Activated naive CD4-positive, alpha-beta T cell treated with anti-CD3 and anti-CD28 coated beads for 36 hours (primary cell): ENCODE results near the gene HS3ST5. TPM values are rescaled to one million over a fixed set of nuclear protein-coding genes. Genes with fewer than 3 reads are reported as not detected.
"Not testable (repeated sequence)": the region's sequence is repeated elsewhere in the genome, so short reads cannot be mapped to it uniquely, and the experiment has no call there.

Source experiments
- CTCF ChIA-PET: fragments of 350-600 bp; sonication (Branson Sonifier 250); formaldehyde crosslinking; loops from one replicate; lab custom pipeline; 2021; ENCODE audit warnings: antibody characterized with exemption; lab: Charles Lee
- DNase-seq: peaks from one replicate; pipeline ENCODE4 v3.0.0-alpha.2; 2020
- H3K27ac Mint-ChIP-seq: one replicate; pipeline ENCODE4 v1.8.0; 2021; ENCODE audit warnings: mild to moderate bottlenecking, mixed read lengths
- H3K27me3 Mint-ChIP-seq: one replicate; pipeline ENCODE4 v1.8.0; 2021; ENCODE audit warnings: low read depth, mixed read lengths
- H3K36me3 Mint-ChIP-seq: one replicate; pipeline ENCODE4 v1.8.0; 2021; ENCODE audit warnings: low read depth, mixed read lengths
- H3K4me1 Mint-ChIP-seq: one replicate; pipeline ENCODE4 v1.8.0; 2021; ENCODE audit warnings: low read depth, mixed read lengths
- H3K4me3 Mint-ChIP-seq: one replicate; pipeline ENCODE4 v1.8.0; 2021; ENCODE audit warnings: mild to moderate bottlenecking, moderate library complexity, mixed read lengths
- H3K9me3 Mint-ChIP-seq: one replicate; pipeline ENCODE4 v1.8.0; 2021; ENCODE audit warnings: mixed read lengths
- intact Hi-C: fragments of 100-400 bp; cut with micrococcal nuclease; formaldehyde crosslinking; loops from one replicate; pipeline ENCODE4 v1.15.1; 2023
- total RNA-seq, 2 experiments: library from RNA; stranded (reverse); gene quantifications; one replicate each; pipeline ENCODE4 v1.2.3, GENCODE V29; 2021

Gene HS3ST5
- total RNA-seq, 2 experiments from 2014 or later = not detected

- H3K27me3 Mint-ChIP-seq = peaks cover 11% of the 10 kb centered on the region
- H3K27ac Mint-ChIP-seq = no peak overlapping the region
- no peaks in the 10 kb centered on the region for H3K4me1 Mint-ChIP-seq
- CTCF ChIA-PET = interaction anchor here (0.6 kb wide), 1 partner anchor 34 kb away, joined by 3 read pairs; no protein-coding TSS in a partner anchor
- intact Hi-C loops = no loop called here
- H3K9me3 Mint-ChIP-seq = no peaks in the 10 kb centered on the region
- DNase-seq = no peak
- no peaks in the 10 kb centered on the region for H3K36me3 Mint-ChIP-seq
- no peak overlapping the region for H3K4me3 Mint-ChIP-seq
These were observed 259.6 kb downstream of the HS3ST5 start for GRCh38 chr6:114083251-114083650.

DNA sequence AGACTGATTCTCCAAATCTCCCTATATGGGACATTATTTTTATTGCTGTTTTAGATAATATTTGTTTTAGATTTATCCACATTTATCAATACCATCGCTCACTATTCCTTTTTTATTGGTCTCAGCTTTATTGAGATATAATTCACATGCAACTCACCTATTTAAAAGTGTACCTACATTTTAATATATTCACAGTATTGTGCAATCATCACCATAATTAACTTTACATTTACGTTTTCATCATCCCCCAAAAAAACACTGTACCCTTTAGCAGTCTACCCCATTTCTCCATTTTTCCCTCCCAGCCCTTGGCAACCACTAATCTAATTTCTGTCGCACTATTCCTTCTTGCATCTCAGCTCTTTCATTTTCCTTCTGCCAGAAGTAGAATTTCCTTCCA is 261.1 kb downstream of the HS3ST5 start:
- Mint-ChIP-seq H3K4me1 (no peaks in the 10 kb centered on the region), H3K4me3 (no peak overlapping the region), H3K9me3 (no peaks in the 10 kb centered on the region), H3K36me3 (no peaks in the 10 kb centered on the region), H3K27me3 (peaks cover 7% of the 10 kb centered on the region), H3K27ac (no peak overlapping the region)
- no peak for DNase-seq
- CTCF ChIA-PET = interaction anchor here (0.7 kb wide), 1 partner anchor 11 kb away, joined by 4 read pairs; no protein-coding TSS in a partner anchor
- intact Hi-C loops = no loop called here

GRCh38 chr6:114080891-114081510 is 261.8 kb downstream of the HS3ST5 start:
- H3K4me3 Mint-ChIP-seq = no peak overlapping the region
- H3K36me3 Mint-ChIP-seq = no peaks in the 10 kb centered on the region
- DNase-seq = no peak
- CTCF ChIA-PET = interaction anchor here (0.7 kb wide), 1 partner anchor 11 kb away, joined by 4 read pairs; no protein-coding TSS in a partner anchor
- H3K27ac Mint-ChIP-seq = no peak overlapping the region
- no peaks in the 10 kb centered on the region for H3K9me3 Mint-ChIP-seq
- H3K4me1 Mint-ChIP-seq = no peaks in the 10 kb centered on the region
- H3K27me3 Mint-ChIP-seq = peaks cover 5% of the 10 kb centered on the region
- intact Hi-C loops = no loop called here

DNA sequence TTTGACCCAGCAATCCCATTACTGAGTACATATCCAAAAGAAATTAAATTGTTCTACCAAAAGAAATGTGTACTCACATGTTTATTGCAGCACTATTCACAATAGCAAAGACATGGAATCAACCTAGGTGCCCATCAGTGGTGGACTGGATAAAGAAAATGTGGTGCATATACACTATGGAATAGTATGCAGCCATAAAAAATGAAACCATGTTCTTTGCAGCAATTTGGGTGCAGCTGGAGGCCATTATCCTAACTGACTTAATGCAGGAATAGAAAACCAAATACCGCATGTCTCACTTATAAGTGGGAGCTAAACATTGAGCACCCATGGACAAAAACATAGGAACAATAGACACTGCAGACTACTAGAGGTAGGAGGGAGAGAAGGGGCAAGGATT is 262.4 kb downstream of the HS3ST5 start:
- CTCF ChIA-PET, H3K9me3 Mint-ChIP-seq: not testable (repeated sequence)

DNA sequence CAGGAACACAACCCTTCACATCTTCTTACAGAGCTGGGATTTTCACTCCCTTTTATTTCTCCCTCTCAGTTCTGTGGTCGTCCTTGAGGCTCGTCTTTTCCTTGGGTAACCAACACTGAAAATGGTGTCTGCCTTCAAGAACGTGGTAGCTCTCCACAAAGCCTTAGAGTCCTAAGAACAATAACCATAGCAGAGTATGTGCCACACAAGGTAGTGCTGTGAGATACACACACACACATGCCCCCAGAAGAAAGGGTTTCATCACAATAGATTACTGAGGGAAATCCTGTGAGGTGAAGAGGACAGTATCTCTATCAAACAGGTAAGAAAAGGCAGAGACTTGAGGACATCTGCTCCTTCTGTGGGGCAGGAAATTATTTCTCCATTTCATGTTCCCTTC is 267.0 kb downstream of the HS3ST5 start:
- intact Hi-C loops = no loop called here
- Mint-ChIP-seq H3K9me3 (no peaks in the 10 kb centered on the region), H3K36me3 (no peaks in the 10 kb centered on the region), H3K27me3 (peaks cover 2% of the 10 kb centered on the region), H3K27ac (no peak overlapping the region), H3K4me1 (no peaks in the 10 kb centered on the region), H3K4me3 (no peak overlapping the region)
- CTCF ChIA-PET = no interaction called here
- DNase-seq = no peak

More for the DNA sequence above, 262.4 kb downstream of the HS3ST5 start:
- intact Hi-C loops, H3K4me3 Mint-ChIP-seq, H3K27me3 Mint-ChIP-seq, H3K27ac Mint-ChIP-seq, H3K36me3 Mint-ChIP-seq, DNase-seq, H3K4me1 Mint-ChIP-seq: not testable (repeated sequence)

- H3K36me3 Mint-ChIP-seq = no peaks in the 10 kb centered on the region
- CTCF ChIA-PET = interaction anchor here (0.7 kb wide), 1 partner anchor 24 kb away, joined by 4 read pairs; no protein-coding TSS in a partner anchor
- H3K27ac Mint-ChIP-seq = no peak overlapping the region
- no peak overlapping the region for H3K4me3 Mint-ChIP-seq
- no peaks in the 10 kb centered on the region for H3K4me1 Mint-ChIP-seq
- DNase-seq = no peak
- intact Hi-C loops = no loop called here
- H3K9me3 Mint-ChIP-seq = no peaks in the 10 kb centered on the region
- peaks cover 2% of the 10 kb centered on the region for H3K27me3 Mint-ChIP-seq
These were observed 267.5 kb downstream of the HS3ST5 start for GRCh38 chr6:114075300-114075699.

- no peak for DNase-seq
- intact Hi-C loops = no loop called here
- H3K4me3 Mint-ChIP-seq = no peak overlapping the region
- no peak overlapping the region for H3K27ac Mint-ChIP-seq
- H3K9me3 Mint-ChIP-seq = no peaks in the 10 kb centered on the region
- H3K27me3 Mint-ChIP-seq = peaks cover 10% of the 10 kb centered on the region
- no peaks in the 10 kb centered on the region for H3K4me1 Mint-ChIP-seq
- H3K36me3 Mint-ChIP-seq = no peaks in the 10 kb centered on the region
- CTCF ChIA-PET = no interaction called here
These were observed 274.1 kb downstream of the HS3ST5 start for GRCh38 chr6:114068771-114069170.

DNA sequence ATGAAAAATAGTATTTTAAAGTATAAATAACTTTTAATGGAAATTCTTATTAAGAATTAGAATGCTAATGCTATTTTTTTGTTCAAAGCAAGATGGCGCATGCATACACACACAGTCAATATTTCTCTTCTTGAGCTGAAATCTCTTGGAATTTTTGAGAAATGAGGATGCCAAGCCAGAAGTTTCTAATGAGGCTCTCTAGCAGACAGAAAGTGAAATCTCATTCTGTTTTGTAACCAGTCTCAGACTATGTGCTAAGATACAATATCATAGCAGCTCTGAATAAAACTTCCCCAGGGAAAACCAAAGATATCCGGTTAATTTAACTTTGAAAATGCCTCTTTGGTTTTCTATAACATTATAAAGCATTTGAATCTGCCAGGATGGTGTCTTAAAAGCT is 274.7 kb downstream of the HS3ST5 start:
- Mint-ChIP-seq H3K4me1 (no peaks in the 10 kb centered on the region), H3K36me3 (no peaks in the 10 kb centered on the region), H3K27ac (no peak overlapping the region), H3K27me3 (peaks cover 10% of the 10 kb centered on the region), H3K4me3 (no peak overlapping the region), H3K9me3 (no peaks in the 10 kb centered on the region)
- DNase-seq = no peak
- CTCF ChIA-PET = no interaction called here
- intact Hi-C loops = no loop called here

DNA sequence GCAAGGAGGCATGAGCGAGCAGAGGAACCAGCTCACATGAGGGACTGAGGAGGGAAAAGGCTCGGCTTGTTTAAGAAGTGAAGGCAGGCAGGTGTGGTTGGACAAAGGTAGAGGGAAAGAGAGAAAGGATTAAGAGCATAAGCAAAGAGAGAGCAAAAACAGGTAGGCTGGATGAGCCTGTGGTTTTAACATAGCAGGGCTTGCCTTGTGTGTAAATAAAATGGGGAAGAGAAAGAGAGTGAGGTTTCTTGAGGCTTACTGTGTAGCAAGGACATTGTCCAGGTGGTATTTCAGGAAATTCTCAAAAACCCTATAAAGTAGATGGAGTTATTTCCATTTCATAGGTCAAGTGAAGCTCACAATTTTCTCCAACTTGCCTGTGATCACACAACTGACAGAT is 278.0 kb downstream of the HS3ST5 start:
- Mint-ChIP-seq H3K4me3 (no peak overlapping the region), H3K27me3 (peaks cover 14% of the 10 kb centered on the region), H3K9me3 (no peaks in the 10 kb centered on the region), H3K27ac (no peak overlapping the region), H3K4me1 (no peaks in the 10 kb centered on the region), H3K36me3 (no peaks in the 10 kb centered on the region)
- no peak for DNase-seq
- CTCF ChIA-PET = no interaction called here
- intact Hi-C loops = no loop called here

- intact Hi-C loops = no loop called here
- peaks cover 14% of the 10 kb centered on the region for H3K27me3 Mint-ChIP-seq
These were observed 278.9 kb downstream of the HS3ST5 start for GRCh38 chr6:114063956-114064355.

DNA sequence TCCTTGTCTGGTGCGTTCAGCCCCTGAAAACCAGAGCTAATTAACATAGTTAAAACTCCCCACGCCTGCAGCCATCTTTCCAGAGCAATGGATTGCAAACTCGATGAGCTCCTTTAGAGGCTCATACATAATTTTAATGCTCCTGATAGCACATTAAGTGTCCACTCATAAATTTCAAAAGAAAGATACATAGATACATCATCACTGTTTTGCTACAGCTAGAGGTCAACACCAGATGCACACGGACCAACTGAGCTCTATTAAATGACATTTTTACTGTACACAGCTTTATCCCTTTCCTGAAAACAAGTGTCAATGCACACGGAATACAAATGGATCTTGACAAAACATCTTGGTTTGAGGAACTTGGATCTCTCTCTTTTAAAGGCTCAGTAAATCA is 280.6 kb downstream of the HS3ST5 start:
- Mint-ChIP-seq H3K9me3 (no peaks in the 10 kb centered on the region), H3K4me3 (no peak overlapping the region), H3K36me3 (no peaks in the 10 kb centered on the region), H3K27ac (no peak overlapping the region), H3K4me1 (no peaks in the 10 kb centered on the region), H3K27me3 (peaks cover 18% of the 10 kb centered on the region)
- CTCF ChIA-PET = interaction anchor here (0.9 kb wide), 1 partner anchor 81 kb away, joined by 4 read pairs; no protein-coding TSS in a partner anchor
- intact Hi-C loops = no loop called here
- no peak for DNase-seq

More at GRCh38 chr6:114063956-114064355, 278.9 kb downstream of the HS3ST5 start:
- DNase-seq = no peak
- Mint-ChIP-seq H3K4me3 (no peak overlapping the region), H3K9me3 (no peaks in the 10 kb centered on the region), H3K36me3 (no peaks in the 10 kb centered on the region), H3K27ac (no peak overlapping the region), H3K4me1 (no peaks in the 10 kb centered on the region)
- CTCF ChIA-PET = no interaction called here

DNA sequence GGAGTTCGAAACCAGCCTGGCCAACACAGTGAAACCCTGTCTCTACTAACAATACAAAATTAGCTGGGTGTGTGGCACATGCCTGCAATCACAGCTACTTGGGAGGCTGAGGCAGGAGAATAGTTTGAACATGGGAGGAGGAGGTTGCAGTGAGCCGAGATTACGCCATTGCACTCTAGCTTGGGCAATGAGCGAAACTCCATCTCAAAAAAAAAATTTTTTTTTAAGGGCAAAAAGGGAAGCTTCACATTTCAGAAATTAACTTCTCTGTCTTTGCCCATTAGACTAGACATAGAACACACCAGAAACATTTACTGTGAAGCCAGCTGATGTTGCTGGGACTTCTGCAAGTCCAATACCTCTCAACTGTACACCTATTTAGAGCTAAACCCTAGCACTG is 281.1 kb downstream of the HS3ST5 start:
- Mint-ChIP-seq H3K27me3 (peaks cover 18% of the 10 kb centered on the region), H3K36me3 (no peaks in the 10 kb centered on the region), H3K4me3 (no peak overlapping the region), H3K27ac (no peak overlapping the region), H3K9me3 (no peaks in the 10 kb centered on the region), H3K4me1 (no peaks in the 10 kb centered on the region)
- intact Hi-C loops = no loop called here
- CTCF ChIA-PET = interaction anchor here (0.6 to 0.9 kb wide), 2 partner anchors 81 to 438 kb away, joined by 3 to 4 read pairs; no protein-coding TSS in a partner anchor
- no peak for DNase-seq

- Mint-ChIP-seq H3K4me3 (no peak overlapping the region), H3K27ac (no peak overlapping the region), H3K36me3 (no peaks in the 10 kb centered on the region), H3K4me1 (no peaks in the 10 kb centered on the region), H3K27me3 (peaks cover 18% of the 10 kb centered on the region), H3K9me3 (no peaks in the 10 kb centered on the region)
- intact Hi-C loops = no loop called here
- DNase-seq = no peak
- CTCF ChIA-PET = interaction anchor here (0.6 kb wide), 1 partner anchor 438 kb away, joined by 3 read pairs; no protein-coding TSS in a partner anchor
These were observed 281.7 kb downstream of the HS3ST5 start for GRCh38 chr6:114061116-114061515.
